Measurements from ENCODE around the gene PRLHR. TPM values are rescaled to one million over a fixed set of nuclear protein-coding genes. Genes with fewer than 3 reads are reported as not detected.

PRLHR gene
- total and polyA plus RNA-seq, 10 of the 15 experiments (the other 5 are each of a cell fraction or from before 2014, with no cell fraction given) = not detected

- no peak for TF ChIP-seq E4F1 (IDR thresholded peaks at IDR 0.05; ENCODE audit: borderline replicate concordance, partially characterized antibody)
- TF ChIP-seq HSF1 (IDR thresholded peaks at IDR 0.05; ENCODE audit: low read depth, low read length) = no peak
- TF ChIP-seq SUZ12 (IDR thresholded peaks at IDR 0.05; ENCODE audit: unreplicated experiment) = no peak
- no peak for TF ChIP-seq MXI1 (IDR thresholded peaks at IDR 0.05; ENCODE audit: low read depth, low read length)
- TF ChIP-seq E2F4 (IDR thresholded peaks at IDR 0.05; ENCODE audit: low read depth, low read length) = no peak
- TF ChIP-seq ATF7 (IDR thresholded peaks at IDR 0.05; ENCODE audit: low read depth) = no peak
- TF ChIP-seq ETV6 (conservative IDR thresholded peaks at IDR 0.05 in 1 of 2, IDR thresholded peaks at IDR 0.05 in 1 of 2; ENCODE audit: borderline replicate concordance in 1 of 2, low read depth in 1 of 2) = no peak
- TF ChIP-seq WRNIP1 (IDR thresholded peaks at IDR 0.05; ENCODE audit: borderline replicate concordance, low read depth, low read length) = no peak
- no peak for TF ChIP-seq KAT2A (conservative IDR thresholded peaks at IDR 0.05; ENCODE audit: control insufficient read depth, low read depth, low read length)
- TF ChIP-seq NR2C2 (IDR thresholded peaks at IDR 0.05; ENCODE audit: borderline replicate concordance, control insufficient read depth, insufficient read length, low read depth) = no peak
- no peak for TF ChIP-seq ZNF207 (IDR thresholded peaks at IDR 0.05; ENCODE audit: borderline replicate concordance)
Observed at GRCh38 chr10:118581340-118581739, 14.1 kb downstream of the PRLHR start (continued).
